Loucy (cell line): ENCODE data around the gene TANGO6.

Experiments
- EZH2phosphoT487 ChIP-seq: fragments of 200-600 bp; IDR thresholded peaks from 2 replicates; pipeline ENCODE4 v1.6.1; 2018; ENCODE audit warnings: antibody characterized with exemption, mild to moderate bottlenecking, moderate library complexity, borderline replicate concordance
- TF ChIP-seq, protein P1 (sequence below): fragments of 200-600 bp; sonication (generic); conservative IDR thresholded peaks from 2 replicates; pipeline ENCODE4 v1.5.1; 2014; ENCODE audit warnings: mild to moderate bottlenecking, antibody characterized with exemption, low read length

- TF ChIP-seq, protein P1, sequence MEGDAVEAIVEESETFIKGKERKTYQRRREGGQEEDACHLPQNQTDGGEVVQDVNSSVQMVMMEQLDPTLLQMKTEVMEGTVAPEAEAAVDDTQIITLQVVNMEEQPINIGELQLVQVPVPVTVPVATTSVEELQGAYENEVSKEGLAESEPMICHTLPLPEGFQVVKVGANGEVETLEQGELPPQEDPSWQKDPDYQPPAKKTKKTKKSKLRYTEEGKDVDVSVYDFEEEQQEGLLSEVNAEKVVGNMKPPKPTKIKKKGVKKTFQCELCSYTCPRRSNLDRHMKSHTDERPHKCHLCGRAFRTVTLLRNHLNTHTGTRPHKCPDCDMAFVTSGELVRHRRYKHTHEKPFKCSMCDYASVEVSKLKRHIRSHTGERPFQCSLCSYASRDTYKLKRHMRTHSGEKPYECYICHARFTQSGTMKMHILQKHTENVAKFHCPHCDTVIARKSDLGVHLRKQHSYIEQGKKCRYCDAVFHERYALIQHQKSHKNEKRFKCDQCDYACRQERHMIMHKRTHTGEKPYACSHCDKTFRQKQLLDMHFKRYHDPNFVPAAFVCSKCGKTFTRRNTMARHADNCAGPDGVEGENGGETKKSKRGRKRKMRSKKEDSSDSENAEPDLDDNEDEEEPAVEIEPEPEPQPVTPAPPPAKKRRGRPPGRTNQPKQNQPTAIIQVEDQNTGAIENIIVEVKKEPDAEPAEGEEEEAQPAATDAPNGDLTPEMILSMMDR, result peak; percentile 88
- no peak for TF ChIP-seq EZH2phosphoT487
Observed at GRCh38 chr16:68902003-68902968, 59.0 kb downstream of the TANGO6 start.
